Activated naive CD8-positive, alpha-beta T cell treated with anti-CD3 and anti-CD28 coated beads, Interleukin-2, amount 50 U/mL, for 16 hours (primary cell): ENCODE results near the gene TMPRSS6.
A peak's percentile ranks its signal among the peaks of the same experiment; 100 is the strongest.

Experiments
- DNase-seq: peaks from one replicate; pipeline ENCODE4 v3.0.0-alpha.2; 2020; ENCODE audit warnings: low read depth, low spot score

TMPRSS6 gene

GRCh38 chr22:37140686-37141323, 31.3 kb upstream of the TMPRSS6 start:
- no peak for DNase-seq

GRCh38 chr22:37139762-37140161, 30.2 kb upstream of the TMPRSS6 start:
- DNase-seq: no peak

GRCh38 chr22:37138849-37139561, 29.5 kb upstream of the TMPRSS6 start:
- no peak for DNase-seq

- DNase-seq: no peak
Observed at GRCh38 chr22:37137903-37138665, 28.6 kb upstream of the TMPRSS6 start.

- DNase-seq: no peak
Observed at GRCh38 chr22:37137131-37137530, 27.6 kb upstream of the TMPRSS6 start.

- no peak for DNase-seq
Observed at GRCh38 chr22:37135023-37135422, 25.5 kb upstream of the TMPRSS6 start.

GRCh38 chr22:37133304-37134018, 23.9 kb upstream of the TMPRSS6 start:
- no peak for DNase-seq

GRCh38 chr22:37132773-37133172, 23.3 kb upstream of the TMPRSS6 start:
- DNase-seq: no peak

- no peak for DNase-seq
Observed at GRCh38 chr22:37129866-37130441, 20.4 kb upstream of the TMPRSS6 start.

GRCh38 chr22:37128555-37129281, 19.2 kb upstream of the TMPRSS6 start:
- no peak for DNase-seq

- DNase-seq: no peak
Observed at GRCh38 chr22:37127350-37127878, 17.9 kb upstream of the TMPRSS6 start.

GRCh38 chr22:37126882-37127281, 17.4 kb upstream of the TMPRSS6 start:
- DNase-seq: no peak

- no peak for DNase-seq
Observed at GRCh38 chr22:37126383-37126782, 16.9 kb upstream of the TMPRSS6 start.

GRCh38 chr22:37123649-37124048, 14.1 kb upstream of the TMPRSS6 start:
- DNase-seq: no peak

- DNase-seq: no peak
Observed at GRCh38 chr22:37122598-37123180, 13.2 kb upstream of the TMPRSS6 start.

GRCh38 chr22:37121887-37122591, 12.5 kb upstream of the TMPRSS6 start:
- DNase-seq: peak; percentile 84

GRCh38 chr22:37120569-37121340, 11.2 kb upstream of the TMPRSS6 start:
- no peak for DNase-seq

GRCh38 chr22:37119872-37120271, 10.4 kb upstream of the TMPRSS6 start:
- DNase-seq: no peak

GRCh38 chr22:37118083-37118482, 8.6 kb upstream of the TMPRSS6 start:
- no peak for DNase-seq
